ENCODE results near the gene NOC3L.
A peak's percentile ranks its signal among the peaks of the same experiment; 100 is the strongest.
"Not testable (repeated sequence)": the region's sequence is repeated elsewhere in the genome, so short reads cannot be mapped to it uniquely, and the experiment has no call there.

NOC3L gene

GRCh38 chr10:94355841-94356240 lies 6.9 kb downstream of the NOC3L start:
- TF ChIP-seq CTCF (IDR thresholded peaks at IDR 0.05; ENCODE audit: low read depth, low read length, missing control alignments): no peak
- no peaks in the 10 kb centered on the region for H3K27me3 ChIP-seq (replicated peaks)
- H3K36me3 ChIP-seq (replicated peaks): peaks cover 23% of the 10 kb centered on the region
- no peak overlapping the region for H3K27ac ChIP-seq
- in situ Hi-C loops (cut with HindIII; ENCODE audit: low pct_ligation_motif_present, low sequenced_read_pairs): no loop called here
- no peak overlapping the region for H3K4me3 ChIP-seq (ENCODE audit: low read depth, low read length)
- no peak for DNase-seq

GRCh38 chr10:94353336-94353735 lies 9.4 kb downstream of the NOC3L start:
- in situ Hi-C loops (cut with HindIII; ENCODE audit: low pct_ligation_motif_present, low sequenced_read_pairs): no loop called here
- H3K4me3 ChIP-seq (ENCODE audit: low read depth, low read length): no peak overlapping the region
- DNase-seq: no peak
- no peaks in the 10 kb centered on the region for H3K27me3 ChIP-seq (replicated peaks)
- no peak overlapping the region for H3K27ac ChIP-seq
- peaks cover 23% of the 10 kb centered on the region for H3K36me3 ChIP-seq (replicated peaks)
- TF ChIP-seq CTCF (IDR thresholded peaks at IDR 0.05; ENCODE audit: low read depth, low read length, missing control alignments): no peak

GRCh38 chr10:94351089-94351488 lies 11.7 kb downstream of the NOC3L start:
- in situ Hi-C loops (cut with HindIII; ENCODE audit: low pct_ligation_motif_present, low sequenced_read_pairs): no loop called here
- peaks cover 12% of the 10 kb centered on the region for H3K36me3 ChIP-seq (replicated peaks)
- H3K4me3 ChIP-seq (ENCODE audit: low read depth, low read length): no peak overlapping the region
- TF ChIP-seq CTCF (IDR thresholded peaks at IDR 0.05; ENCODE audit: low read depth, low read length, missing control alignments): no peak
- no peak overlapping the region for H3K27ac ChIP-seq
- no peak for DNase-seq
- H3K27me3 ChIP-seq (replicated peaks): no peaks in the 10 kb centered on the region

- in situ Hi-C loops (cut with HindIII; ENCODE audit: low pct_ligation_motif_present, low sequenced_read_pairs); H3K27ac ChIP-seq; H3K27me3 ChIP-seq (replicated peaks); DNase-seq; H3K4me3 ChIP-seq (ENCODE audit: low read depth, low read length): not testable (repeated sequence)
- H3K36me3 ChIP-seq (replicated peaks): peaks cover 18% of the 10 kb centered on the region
Measured at GRCh38 chr10:94350500-94350899, 12.2 kb downstream of the NOC3L start.

- no peak for DNase-seq
- peak; percentile 15 for TF ChIP-seq CTCF (IDR thresholded peaks at IDR 0.05; ENCODE audit: low read depth, low read length, missing control alignments)
- H3K27ac ChIP-seq: no peak overlapping the region
- peaks cover 24% of the 10 kb centered on the region for H3K36me3 ChIP-seq (replicated peaks)
- in situ Hi-C loops (cut with HindIII; ENCODE audit: low pct_ligation_motif_present, low sequenced_read_pairs): no loop called here
- H3K27me3 ChIP-seq (replicated peaks): no peaks in the 10 kb centered on the region
- no peak overlapping the region for H3K4me3 ChIP-seq (ENCODE audit: low read depth, low read length)
Measured at GRCh38 chr10:94349327-94349726, 13.4 kb downstream of the NOC3L start.

GRCh38 chr10:94344522-94345122 lies 18.1 kb downstream of the NOC3L start:
- TF ChIP-seq CTCF (IDR thresholded peaks at IDR 0.05; ENCODE audit: low read depth, low read length, missing control alignments): no peak
- no peaks in the 10 kb centered on the region for H3K27me3 ChIP-seq (replicated peaks)
- H3K27ac ChIP-seq: no peak overlapping the region
- peaks cover 35% of the 10 kb centered on the region for H3K36me3 ChIP-seq (replicated peaks)
- in situ Hi-C loops (cut with HindIII; ENCODE audit: low pct_ligation_motif_present, low sequenced_read_pairs): no loop called here
- H3K4me3 ChIP-seq (ENCODE audit: low read depth, low read length): no peak overlapping the region
- DNase-seq: no peak

Data from brain microvascular endothelial cell (primary cell).